Transverse colon (tissue), 4 donors: ENCODE data around the gene HBE1.

Source experiments
- CTCF ChIP-seq, 5 experiments: fragments of 200-600 bp in 3 of 5; fragments of 450-650 bp in 2 of 5; sonication (generic) in 3 of 5; IDR thresholded peaks; 1 replicate in 2 of 5; 2 replicates in 3 of 5; pipeline ENCODE4 v1.5.1; 2016 to 2017; ENCODE audit warnings: antibody characterized with exemption in 5 of 5, inconsistent platforms in 3 of 5, mild to moderate bottlenecking in 2 of 5, moderate library complexity in 1 of 5
- POLR2AphosphoS5 ChIP-seq, 3 donors: sonication (generic); formaldehyde crosslinking; IDR thresholded peaks; one replicate each; pipeline ENCODE4 v1.6.1; 2016; ENCODE audit warnings: antibody characterized with exemption in 3 of 3

- no peak for TF ChIP-seq POLR2AphosphoS5 (IDR thresholded peaks at IDR 0.05)
- TF ChIP-seq CTCF (IDR thresholded peaks at IDR 0.05) = no peak
These were observed 39.5 kb downstream of the HBE1 start for GRCh38 chr11:5230266-5230665.
